Neural cell (in vitro differentiated cells): ENCODE measurements around the gene TENT4A.

Experiments
- CTCF ChIP-seq: fragments of 450-650 bp; IDR thresholded peaks from 2 replicates; pipeline ENCODE4 v1.5.1; 2014; ENCODE audit warnings: antibody characterized with exemption, mild to moderate bottlenecking, moderate library complexity; ENCODE audit not compliant: poor library complexity, severe bottlenecking
- POLR2AphosphoS5 ChIP-seq: IDR thresholded peaks from 2 replicates; pipeline ENCODE4 v1.6.1; 2012
- RAD21 ChIP-seq: fragments of 450-650 bp; conservative IDR thresholded peaks from 2 replicates; pipeline ENCODE4 v1.6.1; 2014; ENCODE audit warnings: antibody characterized with exemption, mild to moderate bottlenecking, moderate library complexity
- REST ChIP-seq: IDR thresholded peaks from 2 replicates; pipeline ENCODE4 v1.6.1; 2012; ENCODE audit warnings: borderline replicate concordance

DNA sequence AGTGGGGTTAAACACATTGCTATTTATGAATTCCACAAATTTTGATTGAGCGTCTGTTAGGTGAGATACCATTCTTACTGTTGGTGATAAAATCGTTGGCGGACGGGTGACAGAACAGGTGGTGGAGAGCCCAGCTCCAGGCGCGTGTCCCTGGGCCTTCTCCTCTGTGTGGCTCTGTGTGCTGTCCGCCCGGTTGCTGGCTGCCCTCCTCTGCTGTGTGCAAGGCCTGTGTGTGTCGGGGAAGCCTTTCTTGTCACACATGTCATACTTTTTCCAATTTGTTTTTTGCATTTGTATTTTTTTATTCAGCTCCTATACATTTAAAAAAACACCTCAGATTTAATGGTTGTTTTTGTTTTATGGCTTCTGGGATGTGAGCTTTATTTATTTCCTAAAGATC lies 33.9 kb downstream of the TENT4A start:
- no peak for TF ChIP-seq RAD21
- TF ChIP-seq CTCF: no peak
- no peak for TF ChIP-seq POLR2AphosphoS5
- no peak for TF ChIP-seq REST
